Thoracic aorta (tissue), 2 donors: ENCODE measurements around the gene GINS1. TPM values are rescaled to one million over a fixed set of nuclear protein-coding genes. Genes with fewer than 3 reads are reported as not detected.

Experiments
- ATAC-seq: fragments of 150-250 bp; one replicate; pipeline ENCODE4 v1.8.0; 2017; ENCODE audit warnings: low read depth; ENCODE audit not compliant: insufficient number of reproducible peaks, low FRiP score
- DNase-seq: peaks from one replicate; pipeline ENCODE4 v3.0.0-alpha.2; 2020; ENCODE audit warnings: low spot score
- H3K27ac ChIP-seq, 2 donors: fragments of 200-600 bp; sonication (generic); 1 replicate in 1 of 2; 2 replicates in 1 of 2; pipeline ENCODE4 v1.5.1; 2016; ENCODE audit warnings: mild to moderate bottlenecking in 2 of 2, moderate library complexity in 2 of 2
- H3K27me3 ChIP-seq: fragments of 200-600 bp; sonication (generic); replicated peaks from 2 replicates; pipeline ENCODE4 v1.6.0; 2016; ENCODE audit warnings: mild to moderate bottlenecking; ENCODE audit not compliant: insufficient read depth
- H3K36me3 ChIP-seq: fragments of 200-600 bp; sonication (generic); one replicate; pipeline ENCODE4 v1.5.1; 2016
- H3K4me1 ChIP-seq, 2 donors: fragments of 200-600 bp; sonication (generic); 1 replicate in 1 of 2; 2 replicates in 1 of 2; pipeline versions ENCODE4 v1.5.1 to v1.6.0; 2016; ENCODE audit warnings: low read depth in 2 of 2, mild to moderate bottlenecking in 1 of 2; ENCODE audit not compliant: control insufficient read depth in 1 of 2
- H3K4me3 ChIP-seq: fragments of 200-600 bp; sonication (generic); 2 replicates; pipeline ENCODE4 v1.5.1; 2016; ENCODE audit warnings: mild to moderate bottlenecking
- H3K9me3 ChIP-seq: fragments of 200-600 bp; sonication (generic); 2 replicates; pipeline ENCODE4 v1.5.1; 2016
- total RNA-seq, 2 donors: library from RNA; depleted of rRNA; stranded (reverse); fragments of >200 nt; gene quantifications; one replicate each; pipeline versions ENCODE4 v1.1.0 to v1.2.3, GENCODE V29; 2016
- TF ChIP-seq, protein P1 (sequence below): fragments of 200-600 bp; sonication (generic); IDR thresholded peaks from one replicate; pipeline ENCODE4 v1.5.1; 2019; ENCODE audit warnings: antibody characterized with exemption

Gene GINS1
- total RNA-seq, 2 donors from 2014 or later = 0.41 TPM; not detected in 1

DNA sequence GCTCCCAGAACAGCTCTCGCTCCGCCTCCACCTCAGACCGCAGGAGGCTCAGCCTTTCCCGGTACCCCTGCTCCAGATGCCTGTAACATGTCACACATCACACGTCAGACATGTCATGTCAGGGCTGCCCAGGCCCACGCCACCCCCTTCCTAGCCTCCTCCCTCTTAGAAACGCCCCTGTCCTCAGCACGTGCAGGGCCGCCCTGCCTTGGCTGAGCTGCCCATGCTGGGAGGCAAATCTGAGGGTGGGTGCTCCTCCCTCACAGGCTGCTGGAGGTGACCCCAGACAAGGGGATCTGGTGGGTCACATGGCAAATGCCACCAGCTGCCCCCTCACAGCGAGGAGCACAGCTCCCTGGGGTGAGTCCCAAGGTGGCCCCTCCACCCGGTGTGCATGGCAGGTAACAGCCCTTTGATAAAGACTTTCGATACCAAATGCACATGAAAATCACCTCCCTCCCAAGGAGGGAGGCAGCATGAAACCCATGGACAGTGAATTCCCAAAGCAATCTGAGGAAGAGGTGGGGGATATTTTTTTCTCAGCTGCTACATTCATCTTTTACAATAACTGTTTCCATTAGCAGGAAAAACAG, 84.1 kb downstream of the GINS1 start:
- Histone ChIP-seq H3K36me3 (peaks cover 25% of the 10 kb centered on the region), H3K4me1 (no peaks in the 10 kb centered on the region), H3K27ac (no peak overlapping the region), H3K4me3 (no peak overlapping the region), H3K27me3 (no peaks in the 10 kb centered on the region), H3K9me3 (no peaks in the 10 kb centered on the region)
- DNase-seq (no peak), ATAC-seq (no peak)
- TF ChIP-seq, protein P1, sequence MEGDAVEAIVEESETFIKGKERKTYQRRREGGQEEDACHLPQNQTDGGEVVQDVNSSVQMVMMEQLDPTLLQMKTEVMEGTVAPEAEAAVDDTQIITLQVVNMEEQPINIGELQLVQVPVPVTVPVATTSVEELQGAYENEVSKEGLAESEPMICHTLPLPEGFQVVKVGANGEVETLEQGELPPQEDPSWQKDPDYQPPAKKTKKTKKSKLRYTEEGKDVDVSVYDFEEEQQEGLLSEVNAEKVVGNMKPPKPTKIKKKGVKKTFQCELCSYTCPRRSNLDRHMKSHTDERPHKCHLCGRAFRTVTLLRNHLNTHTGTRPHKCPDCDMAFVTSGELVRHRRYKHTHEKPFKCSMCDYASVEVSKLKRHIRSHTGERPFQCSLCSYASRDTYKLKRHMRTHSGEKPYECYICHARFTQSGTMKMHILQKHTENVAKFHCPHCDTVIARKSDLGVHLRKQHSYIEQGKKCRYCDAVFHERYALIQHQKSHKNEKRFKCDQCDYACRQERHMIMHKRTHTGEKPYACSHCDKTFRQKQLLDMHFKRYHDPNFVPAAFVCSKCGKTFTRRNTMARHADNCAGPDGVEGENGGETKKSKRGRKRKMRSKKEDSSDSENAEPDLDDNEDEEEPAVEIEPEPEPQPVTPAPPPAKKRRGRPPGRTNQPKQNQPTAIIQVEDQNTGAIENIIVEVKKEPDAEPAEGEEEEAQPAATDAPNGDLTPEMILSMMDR = no peak

GRCh38 chr20:25493137-25493536, 85.7 kb downstream of the GINS1 start:
- peaks cover 23% of the 10 kb centered on the region for H3K36me3 ChIP-seq
- DNase-seq (no peak), ATAC-seq (no peak)
- H3K9me3 ChIP-seq = no peaks in the 10 kb centered on the region
- H3K27ac ChIP-seq = no peak overlapping the region
- no peak overlapping the region for H3K4me3 ChIP-seq
- TF ChIP-seq, protein P1 = no peak
- H3K4me1 ChIP-seq = no peaks in the 10 kb centered on the region
- no peaks in the 10 kb centered on the region for H3K27me3 ChIP-seq

DNA sequence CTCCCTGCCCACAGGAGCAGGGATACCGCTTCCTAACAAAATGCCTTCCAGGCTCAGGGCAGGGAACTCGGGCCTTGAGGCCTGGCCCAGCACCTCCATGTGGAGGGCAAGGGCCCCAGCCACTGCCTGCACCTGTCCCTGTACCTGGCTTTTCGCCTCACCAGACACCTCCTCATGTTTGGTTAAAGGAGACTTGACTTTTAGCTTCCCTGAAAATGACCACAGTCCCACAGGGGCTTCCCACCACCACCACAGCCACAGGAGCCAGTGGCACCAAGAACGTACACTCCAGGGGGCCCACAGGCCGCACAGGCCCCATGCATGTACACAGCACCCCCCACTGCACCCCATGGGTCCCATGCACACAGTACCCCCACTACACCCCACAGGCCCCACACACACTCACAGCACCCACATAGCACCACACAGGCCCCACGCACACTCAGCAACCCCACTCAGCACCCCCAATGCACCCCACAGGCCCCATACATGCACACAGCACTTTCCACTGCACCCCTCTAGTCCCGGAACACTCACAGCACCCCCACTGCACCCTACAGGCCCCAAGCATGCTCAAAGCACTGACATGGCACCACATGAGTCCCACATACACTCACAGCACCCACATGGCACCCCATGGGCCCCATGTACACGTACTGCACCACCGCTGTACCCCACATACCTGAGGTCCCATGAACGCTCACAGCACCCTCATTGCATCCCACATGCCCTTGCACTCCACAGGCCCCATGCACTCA, 86.5 kb downstream of the GINS1 start:
- Histone ChIP-seq H3K4me3 (no peak overlapping the region), H3K4me1 (no peaks in the 10 kb centered on the region), H3K27me3 (no peaks in the 10 kb centered on the region), H3K9me3 (no peaks in the 10 kb centered on the region), H3K27ac (no peak overlapping the region), H3K36me3 (peaks cover 17% of the 10 kb centered on the region)
- no peak for ATAC-seq
- TF ChIP-seq, protein P1 = no peak
- DNase-seq = no peak

DNA sequence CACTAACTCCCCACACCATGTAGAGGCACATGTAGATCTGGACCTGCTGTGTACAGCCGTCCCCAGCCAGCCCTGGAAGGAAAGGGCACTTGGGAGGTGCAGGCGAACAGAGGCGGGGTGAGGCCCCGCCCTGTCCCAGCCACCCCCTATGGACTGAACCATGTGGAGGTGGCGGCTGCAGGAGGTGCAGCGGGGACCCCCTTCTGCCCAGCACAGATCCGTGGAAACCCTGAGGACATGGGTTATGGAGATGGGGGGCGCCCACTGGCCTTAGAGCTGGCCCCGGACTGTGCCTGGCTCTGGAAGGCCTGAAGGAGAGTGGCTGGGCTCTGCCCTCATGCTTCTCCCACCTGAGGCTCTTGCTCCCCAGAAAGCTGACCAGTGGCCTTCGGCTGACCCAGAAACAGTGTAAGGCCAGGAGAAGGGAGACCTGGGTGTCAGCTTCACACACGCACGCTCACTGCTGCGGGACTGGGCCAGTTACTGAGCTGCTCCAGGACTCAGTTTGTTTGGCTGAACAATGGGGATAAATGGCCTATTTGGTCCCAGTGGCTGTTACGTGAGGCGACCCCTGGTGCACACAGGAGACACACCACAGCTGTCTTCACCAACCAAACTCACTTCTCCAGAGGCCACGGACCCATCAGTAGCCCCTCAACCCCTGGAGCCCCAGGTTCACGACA, 87.2 kb downstream of the GINS1 start:
- H3K36me3 ChIP-seq = peaks cover 9% of the 10 kb centered on the region
- ATAC-seq (no peak), DNase-seq (no peak)
- TF ChIP-seq, protein P1 = no peak
- H3K27me3 ChIP-seq = no peaks in the 10 kb centered on the region
- no peak overlapping the region for H3K4me3 ChIP-seq
- no peak overlapping the region for H3K27ac ChIP-seq
- no peaks in the 10 kb centered on the region for H3K9me3 ChIP-seq
- H3K4me1 ChIP-seq = no peaks in the 10 kb centered on the region

DNA sequence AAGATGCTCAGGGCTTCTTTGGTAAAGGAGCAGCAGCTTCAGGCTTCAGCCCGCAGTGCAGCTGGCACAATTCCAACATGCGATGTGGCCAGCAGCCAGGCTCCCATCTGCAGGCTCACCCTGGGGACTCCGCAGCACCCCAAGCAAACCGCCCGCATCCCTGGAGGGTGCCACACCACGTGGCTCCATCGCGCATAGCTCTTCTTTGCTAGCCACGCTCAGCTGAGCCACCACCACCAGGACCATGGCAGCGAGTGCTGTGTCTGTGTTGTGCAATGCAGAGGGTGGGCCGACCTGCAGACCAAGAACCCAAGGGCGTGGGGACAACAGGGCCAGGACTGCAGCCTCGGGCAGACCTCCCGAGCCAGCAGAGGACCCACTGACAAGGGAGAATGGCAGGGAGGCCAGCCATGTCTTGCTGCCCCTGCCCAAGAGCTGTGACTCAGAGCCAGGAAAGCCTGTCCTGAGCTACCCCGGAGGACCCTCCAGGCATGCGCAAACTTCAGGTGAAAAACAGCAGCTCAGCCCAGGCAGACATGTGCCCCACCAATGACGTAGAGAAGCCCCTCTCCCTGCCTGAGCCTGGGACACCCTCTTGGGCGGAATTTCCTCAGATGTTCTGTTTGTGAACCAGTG, 87.8 kb downstream of the GINS1 start:
- no peak for DNase-seq
- H3K36me3 ChIP-seq = peaks cover 4% of the 10 kb centered on the region
- TF ChIP-seq, protein P1 = no peak

More for the DNA sequence above, 87.8 kb downstream of the GINS1 start:
- H3K9me3 ChIP-seq = no peaks in the 10 kb centered on the region
- H3K4me3 ChIP-seq = no peak overlapping the region
- H3K27me3 ChIP-seq = no peaks in the 10 kb centered on the region
- no peak for ATAC-seq
- H3K4me1 ChIP-seq = no peaks in the 10 kb centered on the region
- H3K27ac ChIP-seq = no peak overlapping the region
